Liver (tissue), 9 donors: ENCODE data around the gene GNA15. TPM values are rescaled to one million over a fixed set of nuclear protein-coding genes. Genes with fewer than 3 reads are reported as not detected.

ENCODE experiments used
- DNase-seq: peaks from one replicate; pipeline ENCODE4 v3.0.0-alpha.2; 2017; ENCODE audit warnings: low spot score
- H3K27ac ChIP-seq, 2 donors: one replicate each; pipeline ENCODE4 v1.7.0; 2013; ENCODE audit warnings: inconsistent platforms in 2 of 2, low read length in 2 of 2, control low read depth in 1 of 2, low read depth in 1 of 2, mild to moderate bottlenecking in 1 of 2
- H3K27me3 ChIP-seq, 4 donors: one replicate each; pipeline versions ENCODE4 v1.6.1 to v1.7.0; 2013; ENCODE audit warnings: low read length in 3 of 4, inconsistent platforms in 1 of 4, mild to moderate bottlenecking in 1 of 4, moderate library complexity in 1 of 4; ENCODE audit not compliant: control insufficient read depth in 4 of 4, insufficient read depth in 4 of 4
- H3K36me3 ChIP-seq, 4 donors: one replicate each; pipeline versions ENCODE4 v1.6.1 to v1.7.0; 2013; ENCODE audit warnings: low read length in 3 of 4, mild to moderate bottlenecking in 3 of 4, low read depth in 1 of 4, moderate library complexity in 1 of 4; ENCODE audit not compliant: control insufficient read depth in 4 of 4, insufficient read depth in 3 of 4
- H3K4me1 ChIP-seq, 4 donors: one replicate each; pipeline versions ENCODE4 v1.6.1 to v1.7.0; 2013; ENCODE audit warnings: low read length in 3 of 4, mild to moderate bottlenecking in 3 of 4, moderate library complexity in 1 of 4; ENCODE audit not compliant: control insufficient read depth in 4 of 4, insufficient read depth in 4 of 4
- H3K4me3 ChIP-seq, 3 donors: one replicate each; pipeline versions ENCODE4 v1.6.1 to v1.7.0; 2013; ENCODE audit warnings: low read length in 3 of 3, control low read depth in 1 of 3, low read depth in 1 of 3, mild to moderate bottlenecking in 1 of 3
- H3K9ac ChIP-seq, 2 donors: one replicate each; pipeline ENCODE4 v1.7.0; 2013; ENCODE audit warnings: low read length in 2 of 2, mild to moderate bottlenecking in 2 of 2, moderate library complexity in 2 of 2, control low read depth in 1 of 2, low read depth in 1 of 2
- H3K9me3 ChIP-seq, 4 donors: one replicate each; pipeline versions ENCODE4 v1.6.1 to v1.7.0; 2013; ENCODE audit warnings: low read length in 3 of 4; ENCODE audit not compliant: control insufficient read depth in 4 of 4
- EGR1 ChIP-seq, 2 donors: IDR thresholded peaks; 2 replicates each; pipeline ENCODE4 v1.6.1; 2016 to 2018; ENCODE audit warnings: antibody characterized with exemption in 2 of 2, low read depth in 2 of 2
- FOXA1 ChIP-seq: IDR thresholded peaks from 2 replicates; pipeline ENCODE4 v1.6.1; 2016; ENCODE audit warnings: antibody characterized with exemption
- FOXA2 ChIP-seq: IDR thresholded peaks from 2 replicates; pipeline ENCODE4 v1.6.1; 2016; ENCODE audit warnings: antibody characterized with exemption
- GABPA ChIP-seq, 2 donors: IDR thresholded peaks in 1 of 2; conservative IDR thresholded peaks in 1 of 2; 2 replicates each; pipeline ENCODE4 v1.6.1; 2016; ENCODE audit warnings: antibody characterized with exemption in 2 of 2, mild to moderate bottlenecking in 1 of 2, moderate library complexity in 1 of 2
- HNF4A ChIP-seq, 2 donors: conservative IDR thresholded peaks; 2 replicates each; pipeline ENCODE4 v1.6.1; 2016; ENCODE audit warnings: antibody characterized with exemption in 2 of 2, mild to moderate bottlenecking in 2 of 2
- HNF4G ChIP-seq: IDR thresholded peaks from 2 replicates; pipeline ENCODE4 v1.6.1; 2016; ENCODE audit warnings: antibody characterized with exemption
- JUND ChIP-seq, 2 donors: IDR thresholded peaks; 2 replicates each; pipeline ENCODE4 v1.6.1; 2016; ENCODE audit warnings: antibody characterized with exemption in 2 of 2
- RXRA ChIP-seq, 2 donors: IDR thresholded peaks; 2 replicates each; pipeline ENCODE4 v1.6.1; 2017 to 2018; ENCODE audit warnings: antibody characterized with exemption in 2 of 2, mild to moderate bottlenecking in 1 of 2
- SP1 ChIP-seq: IDR thresholded peaks from 2 replicates; pipeline ENCODE4 v1.6.1; 2018; ENCODE audit warnings: antibody characterized with exemption, mild to moderate bottlenecking
- TAF1 ChIP-seq: conservative IDR thresholded peaks from 2 replicates; pipeline ENCODE4 v1.6.1; 2016; ENCODE audit warnings: antibody characterized with exemption, mild to moderate bottlenecking
- WGBS: extraction: QIAGEN DNeasy Blood & Tissue Kit; methylation state at CpG from one replicate; pipeline ENCODE4 v1.1.7; 2013; 5-methylcytosine and 5-hydroxymethylcytosine counted together
- polyA plus RNA-seq, 2 donors: library from polyadenylated mRNA; stranded (reverse) in 1 of 2; unstranded in 1 of 2; fragments of 200-250 nt in 1 of 2; fragments of >200 nt in 1 of 2; fragmentation: Nextera tagmentation in 1 of 2; extraction: Ambion mirVana in 1 of 2; gene quantifications; one replicate each; pipeline versions ENCODE4 v1.2.1 to v1.2.3, GENCODE V29; 2013 to 2015
- total RNA-seq, 2 donors: library from RNA; depleted of rRNA; stranded (reverse); fragments of >200 nt; gene quantifications; one replicate each; pipeline ENCODE4 v1.2.3, GENCODE V29; 2014
- TF ChIP-seq, protein P1 (sequence below): IDR thresholded peaks from 2 replicates; pipeline ENCODE4 v1.6.1; 2016; ENCODE audit warnings: antibody characterized with exemption
- TF ChIP-seq, protein P2 (sequence below): IDR thresholded peaks from 2 replicates; pipeline ENCODE4 v1.6.1; 2016; ENCODE audit warnings: antibody characterized with exemption
- TF ChIP-seq, protein P3 (sequence below): IDR thresholded peaks from 2 replicates; pipeline ENCODE4 v1.6.1; 2016; ENCODE audit warnings: antibody characterized with exemption
- TF ChIP-seq, protein P4 (sequence below): IDR thresholded peaks from 2 replicates; pipeline ENCODE4 v1.6.1; 2016; ENCODE audit warnings: antibody characterized with exemption, mild to moderate bottlenecking
- donor health status: healthy.
- donor health status: healthy.
- donor health status: healthy.
- donor health status: healthy.
- donor health status: healthy.

Gene GNA15
- total and polyA plus RNA-seq, 4 donors: 0.11 to 10.4 (median 1.4) TPM

DNA sequence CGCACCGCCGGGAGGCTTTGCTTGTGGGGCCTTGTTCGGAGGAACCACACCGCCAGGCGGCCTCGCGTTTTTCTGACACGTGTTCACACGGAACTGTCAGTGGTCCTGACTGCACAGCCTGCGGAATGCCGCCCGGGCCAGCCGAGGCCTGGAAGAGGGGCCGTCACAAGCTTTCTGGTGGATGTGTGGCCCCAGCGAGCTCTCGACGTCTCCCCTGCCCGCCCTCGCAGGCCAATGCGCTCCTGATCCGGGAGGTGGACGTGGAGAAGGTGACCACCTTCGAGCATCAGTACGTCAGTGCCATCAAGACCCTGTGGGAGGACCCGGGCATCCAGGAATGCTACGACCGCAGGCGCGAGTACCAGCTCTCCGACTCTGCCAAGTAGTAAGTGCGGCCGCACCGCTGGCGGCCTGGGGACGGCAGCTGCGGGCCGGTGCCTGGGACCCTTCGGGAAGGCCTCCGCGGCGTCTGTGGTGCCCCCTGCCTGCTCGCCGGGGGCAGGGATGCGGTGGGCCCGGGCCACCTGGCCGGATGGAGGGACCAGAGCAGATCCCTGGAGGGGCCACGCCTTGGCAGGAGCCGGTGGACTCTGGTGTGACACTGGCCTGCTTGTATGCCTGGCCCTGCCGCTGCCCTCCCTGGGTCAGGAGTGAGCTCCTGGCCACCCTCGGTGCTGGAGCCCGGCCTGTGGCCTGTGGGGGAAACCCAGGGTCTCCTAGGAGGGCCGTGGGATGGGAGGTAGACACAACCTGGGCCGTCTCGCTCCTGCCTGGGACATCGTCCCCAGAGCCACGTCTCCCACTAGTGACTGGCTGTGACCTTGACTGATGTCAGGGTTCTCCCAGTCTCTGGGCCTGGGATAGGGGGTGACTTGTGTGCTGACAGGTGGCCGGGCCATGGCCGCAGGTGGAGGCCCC is 22.5 kb upstream of the GNA15 start:
- H3K4me3 ChIP-seq: no peak overlapping the region
- no peak for TF ChIP-seq FOXA2
- TF ChIP-seq, protein P1, sequence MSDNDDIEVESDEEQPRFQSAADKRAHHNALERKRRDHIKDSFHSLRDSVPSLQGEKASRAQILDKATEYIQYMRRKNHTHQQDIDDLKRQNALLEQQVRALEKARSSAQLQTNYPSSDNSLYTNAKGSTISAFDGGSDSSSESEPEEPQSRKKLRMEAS: no peak
- H3K9me3 ChIP-seq: no peaks in the 10 kb centered on the region
- H3K27me3 ChIP-seq: no peaks in the 10 kb centered on the region
- H3K27ac ChIP-seq: no peak overlapping the region
- no peak for DNase-seq
- H3K4me1 ChIP-seq: no peaks in the 10 kb centered on the region
- H3K9ac ChIP-seq: no peak overlapping the region
- H3K36me3 ChIP-seq: peaks cover 0 to 34% (median 3%) of the 10 kb centered on the region in 4 donors
- WGBS: 92% methylated on average over 59 of the region's 59 CpGs

DNA sequence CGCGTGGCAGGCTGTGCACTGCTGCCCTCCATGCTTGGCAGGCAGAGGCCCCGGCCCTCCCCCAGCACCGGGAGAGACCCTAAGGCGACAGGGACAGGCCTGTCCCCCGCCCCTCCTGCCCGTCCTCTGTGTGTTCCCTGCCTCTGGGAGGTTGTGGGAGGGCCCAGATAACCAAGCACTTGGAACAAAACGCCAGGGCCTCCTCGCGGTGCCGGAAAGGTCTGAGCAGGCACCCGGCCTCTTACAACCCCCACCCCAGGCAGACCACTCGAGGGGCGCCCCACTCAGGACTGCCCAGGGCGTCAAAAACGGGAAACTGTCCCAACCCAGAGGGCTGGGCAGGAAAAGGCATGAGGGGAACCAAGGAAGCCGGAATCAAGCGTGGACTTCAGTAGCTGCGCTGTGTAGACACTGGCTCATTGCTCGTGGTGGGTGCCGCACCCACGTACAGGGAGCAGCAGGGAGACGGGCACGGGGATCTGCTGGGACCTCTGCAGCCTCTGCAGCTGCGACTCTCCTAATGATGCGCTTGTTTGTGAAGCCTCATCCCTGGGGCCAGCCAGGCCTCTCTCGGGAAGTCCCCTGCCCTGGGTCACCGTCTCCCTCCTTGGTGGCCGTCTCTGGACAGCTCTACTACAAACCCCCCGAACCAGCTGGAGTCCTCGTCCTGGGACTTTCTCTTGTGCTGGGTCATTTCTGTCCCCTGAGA is 21.7 kb upstream of the GNA15 start:
- TF ChIP-seq HNF4G (no peak), SP1 (no peak), GABPA (IDR thresholded peaks at IDR 0.05 in 1 of 2, conservative IDR thresholded peaks at IDR 0.05 in 1 of 2) (no peak), HNF4A (conservative IDR thresholded peaks at IDR 0.05) (no peak), FOXA1 (no peak), JUND (IDR thresholded peaks at IDR 0.05) (no peak), TAF1 (no peak), FOXA2 (no peak), EGR1 (IDR thresholded peaks at IDR 0.05; ENCODE audit: low read depth in 2 of 2) (no peak), RXRA (IDR thresholded peaks at IDR 0.05) (no peak)
- TF ChIP-seq, protein P1: no peak
- TF ChIP-seq, protein P2, sequence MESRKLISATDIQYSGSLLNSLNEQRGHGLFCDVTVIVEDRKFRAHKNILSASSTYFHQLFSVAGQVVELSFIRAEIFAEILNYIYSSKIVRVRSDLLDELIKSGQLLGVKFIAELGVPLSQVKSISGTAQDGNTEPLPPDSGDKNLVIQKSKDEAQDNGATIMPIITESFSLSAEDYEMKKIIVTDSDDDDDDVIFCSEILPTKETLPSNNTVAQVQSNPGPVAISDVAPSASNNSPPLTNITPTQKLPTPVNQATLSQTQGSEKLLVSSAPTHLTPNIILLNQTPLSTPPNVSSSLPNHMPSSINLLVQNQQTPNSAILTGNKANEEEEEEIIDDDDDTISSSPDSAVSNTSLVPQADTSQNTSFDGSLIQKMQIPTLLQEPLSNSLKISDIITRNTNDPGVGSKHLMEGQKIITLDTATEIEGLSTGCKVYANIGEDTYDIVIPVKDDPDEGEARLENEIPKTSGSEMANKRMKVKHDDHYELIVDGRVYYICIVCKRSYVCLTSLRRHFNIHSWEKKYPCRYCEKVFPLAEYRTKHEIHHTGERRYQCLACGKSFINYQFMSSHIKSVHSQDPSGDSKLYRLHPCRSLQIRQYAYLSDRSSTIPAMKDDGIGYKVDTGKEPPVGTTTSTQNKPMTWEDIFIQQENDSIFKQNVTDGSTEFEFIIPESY: no peak
- TF ChIP-seq, protein P3, sequence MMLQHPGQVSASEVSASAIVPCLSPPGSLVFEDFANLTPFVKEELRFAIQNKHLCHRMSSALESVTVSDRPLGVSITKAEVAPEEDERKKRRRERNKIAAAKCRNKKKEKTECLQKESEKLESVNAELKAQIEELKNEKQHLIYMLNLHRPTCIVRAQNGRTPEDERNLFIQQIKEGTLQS: no peak
- TF ChIP-seq, protein P4, sequence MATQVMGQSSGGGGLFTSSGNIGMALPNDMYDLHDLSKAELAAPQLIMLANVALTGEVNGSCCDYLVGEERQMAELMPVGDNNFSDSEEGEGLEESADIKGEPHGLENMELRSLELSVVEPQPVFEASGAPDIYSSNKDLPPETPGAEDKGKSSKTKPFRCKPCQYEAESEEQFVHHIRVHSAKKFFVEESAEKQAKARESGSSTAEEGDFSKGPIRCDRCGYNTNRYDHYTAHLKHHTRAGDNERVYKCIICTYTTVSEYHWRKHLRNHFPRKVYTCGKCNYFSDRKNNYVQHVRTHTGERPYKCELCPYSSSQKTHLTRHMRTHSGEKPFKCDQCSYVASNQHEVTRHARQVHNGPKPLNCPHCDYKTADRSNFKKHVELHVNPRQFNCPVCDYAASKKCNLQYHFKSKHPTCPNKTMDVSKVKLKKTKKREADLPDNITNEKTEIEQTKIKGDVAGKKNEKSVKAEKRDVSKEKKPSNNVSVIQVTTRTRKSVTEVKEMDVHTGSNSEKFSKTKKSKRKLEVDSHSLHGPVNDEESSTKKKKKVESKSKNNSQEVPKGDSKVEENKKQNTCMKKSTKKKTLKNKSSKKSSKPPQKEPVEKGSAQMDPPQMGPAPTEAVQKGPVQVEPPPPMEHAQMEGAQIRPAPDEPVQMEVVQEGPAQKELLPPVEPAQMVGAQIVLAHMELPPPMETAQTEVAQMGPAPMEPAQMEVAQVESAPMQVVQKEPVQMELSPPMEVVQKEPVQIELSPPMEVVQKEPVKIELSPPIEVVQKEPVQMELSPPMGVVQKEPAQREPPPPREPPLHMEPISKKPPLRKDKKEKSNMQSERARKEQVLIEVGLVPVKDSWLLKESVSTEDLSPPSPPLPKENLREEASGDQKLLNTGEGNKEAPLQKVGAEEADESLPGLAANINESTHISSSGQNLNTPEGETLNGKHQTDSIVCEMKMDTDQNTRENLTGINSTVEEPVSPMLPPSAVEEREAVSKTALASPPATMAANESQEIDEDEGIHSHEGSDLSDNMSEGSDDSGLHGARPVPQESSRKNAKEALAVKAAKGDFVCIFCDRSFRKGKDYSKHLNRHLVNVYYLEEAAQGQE: no peak
- Histone ChIP-seq H3K27ac (no peak overlapping the region), H3K9me3 (no peaks in the 10 kb centered on the region), H3K27me3 (no peaks in the 10 kb centered on the region), H3K4me3 (no peak overlapping the region), H3K9ac (no peak overlapping the region), H3K36me3 (peaks cover 2 to 41% (median 4%) of the 10 kb centered on the region in 4 donors), H3K4me1 (no peaks in the 10 kb centered on the region)
- DNase-seq: no peak
- WGBS: 87% methylated on average over 31 of the region's 31 CpGs
